ENCODE results near the gene NAT16. TPM values are rescaled to one million over a fixed set of nuclear protein-coding genes. Genes with fewer than 3 reads are reported as not detected.

The NAT16 gene
- total and polyA plus RNA-seq, 2 of the 4 experiments (the other 2 are of a cell fraction): 0.05 TPM; not detected in 1

DNA sequence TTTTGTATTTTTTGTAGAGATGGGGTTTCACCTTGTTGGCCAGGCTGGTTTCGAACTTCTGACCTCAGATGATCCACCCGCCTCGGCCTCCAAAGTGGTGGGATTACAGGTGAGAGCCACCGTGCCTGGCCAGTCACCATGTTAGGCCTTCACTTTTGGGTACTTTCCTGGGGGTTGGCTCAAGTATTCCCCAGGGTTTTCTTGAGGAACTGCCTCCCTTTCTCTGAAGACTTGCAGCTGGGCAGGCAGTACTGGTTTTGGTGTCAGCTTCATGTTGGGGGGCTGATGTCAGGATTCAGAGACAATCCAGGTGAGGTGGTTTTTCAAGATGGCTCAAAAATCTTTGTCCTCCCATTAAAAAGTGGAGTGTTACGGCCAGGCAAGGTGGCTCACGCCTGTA, 45.6 kb upstream of the NAT16 start:
- Histone ChIP-seq H3K14ac (replicated peaks; ENCODE audit: low read depth, low read length) (no peak overlapping the region), H3K9me3 (ENCODE audit: control insufficient read depth, insufficient read depth, low read length) (no peaks in the 10 kb centered on the region), H3K27ac (ENCODE audit: insufficient read depth, low read length) (no peak overlapping the region), H3K4ac (ENCODE audit: low read depth, low read length) (no peak overlapping the region), H3K56ac (ENCODE audit: extremely low read depth, insufficient read depth, low read length) (no peak overlapping the region), H4K20me1 (ENCODE audit: insufficient read depth, low read length) (peaks cover 8% of the 10 kb centered on the region), H3K18ac (ENCODE audit: low read depth, low read length) (no peak overlapping the region), H4K5ac (ENCODE audit: low read depth, low read length) (no peak overlapping the region), H2AFZ (replicated peaks; ENCODE audit: low read length, poor library complexity) (no peak overlapping the region), H3K4me3 (ENCODE audit: insufficient read depth, low read depth, low read length) (no peak overlapping the region), H2AK9ac (replicated peaks; ENCODE audit: low read depth, low read length, poor library complexity) (no peak overlapping the region), H2BK5ac (ENCODE audit: low read depth, low read length, poor library complexity, severe bottlenecking) (no peak overlapping the region), H3K36me3 (ENCODE audit: control insufficient read depth, insufficient read depth, low read length) (peaks cover 38% of the 10 kb centered on the region), H3K23ac (ENCODE audit: low read depth, low read length) (no peak overlapping the region), H2BK120ac (ENCODE audit: low read depth, low read length) (no peak overlapping the region), H4K8ac (ENCODE audit: low read depth in 2 of 2, low read length in 2 of 2) (no peak overlapping the region), H2BK20ac (ENCODE audit: low read depth, low read length) (no peak overlapping the region), H3K4me1 (ENCODE audit: control insufficient read depth, insufficient read depth, low read length) (no peaks in the 10 kb centered on the region), H3K79me1 (ENCODE audit: low read depth in 1 of 2, low read length in 2 of 2) (peaks cover 0 to 18% of the 10 kb centered on the region in 2 experiments; a peak in 3 of 4 replicates), H2BK15ac (ENCODE audit: low read depth, low read length) (no peak overlapping the region), H3K27me3 (ENCODE audit: control insufficient read depth, insufficient read depth, low read length) (no peaks in the 10 kb centered on the region), H2AK5ac (ENCODE audit: low read depth, low read length) (no peak overlapping the region), H3K9me1 (ENCODE audit: insufficient read depth, low read length) (peaks cover 3% of the 10 kb centered on the region), H3K9ac (ENCODE audit: low read depth, low read length) (no peak overlapping the region), H4K91ac (ENCODE audit: insufficient read depth, low read depth, low read length) (no peak overlapping the region), H3K4me2 (ENCODE audit: low read depth, low read length) (no peak overlapping the region)
- BruUV-seq (replicated peaks): no TSS peak
- dilution Hi-C loops (cut with HindIII; ENCODE audit: low sequenced_read_pairs, unreplicated experiment): no loop called here
- ChIA-PET POLR2A (ENCODE audit: unreplicated experiment) (no interaction called here), CTCF (no interaction called here)
- DNase-seq (no peak), ATAC-seq (ENCODE audit: low read depth) (no peak)
- in situ Hi-C loops (cut with MboI; ENCODE audit: low sequenced_read_pairs): no loop called here
- WGBS, 2 experiments (ENCODE audit: extremely low coverage in 2 of 2, insufficient read length in 1 of 2): 80% methylated on average over 1 of the region's 6 CpGs; no CpG with 5 or more reads in 1 of the 2 experiments
- intact Hi-C loops (cut with micrococcal nuclease): no loop called here
- TF ChIP-seq SMC3 (IDR thresholded peaks at IDR 0.05; ENCODE audit: low read depth, low read length) (no peak), FOS (IDR thresholded peaks at IDR 0.05; ENCODE audit: low read depth, low read length) (no peak), RCOR1 (IDR thresholded peaks at IDR 0.05; ENCODE audit: insufficient replicate concordance, low read length) (no peak), NFE2L2 (IDR thresholded peaks at IDR 0.05; ENCODE audit: low read depth, low read length) (no peak), POLR2A (IDR thresholded peaks at IDR 0.05; ENCODE audit: low read depth, low read length) (no peak), MAZ (IDR thresholded peaks at IDR 0.05; ENCODE audit: borderline replicate concordance, low read depth, low read length) (no peak)
